A673 (cell line): Measurements from ENCODE around the gene MLC1.

Experiments
- CTCF ChIP-seq: fragments of 300-800, 200-600 bp; sonication (generic); conservative IDR thresholded peaks from 2 replicates; pipeline ENCODE4 v1.5.1; 2017; ENCODE audit warnings: low read depth, mild to moderate bottlenecking, antibody characterized with exemption, low read length, moderate library complexity, mixed read lengths
- EZH2 ChIP-seq: fragments of 200-600 bp; sonication (generic); IDR thresholded peaks from 2 replicates; pipeline ENCODE4 v1.6.1; 2017; ENCODE audit warnings: borderline replicate concordance, low read depth, mild to moderate bottlenecking, mixed read lengths, antibody characterized with exemption, low read length; ENCODE audit not compliant: poor library complexity, severe bottlenecking

DNA sequence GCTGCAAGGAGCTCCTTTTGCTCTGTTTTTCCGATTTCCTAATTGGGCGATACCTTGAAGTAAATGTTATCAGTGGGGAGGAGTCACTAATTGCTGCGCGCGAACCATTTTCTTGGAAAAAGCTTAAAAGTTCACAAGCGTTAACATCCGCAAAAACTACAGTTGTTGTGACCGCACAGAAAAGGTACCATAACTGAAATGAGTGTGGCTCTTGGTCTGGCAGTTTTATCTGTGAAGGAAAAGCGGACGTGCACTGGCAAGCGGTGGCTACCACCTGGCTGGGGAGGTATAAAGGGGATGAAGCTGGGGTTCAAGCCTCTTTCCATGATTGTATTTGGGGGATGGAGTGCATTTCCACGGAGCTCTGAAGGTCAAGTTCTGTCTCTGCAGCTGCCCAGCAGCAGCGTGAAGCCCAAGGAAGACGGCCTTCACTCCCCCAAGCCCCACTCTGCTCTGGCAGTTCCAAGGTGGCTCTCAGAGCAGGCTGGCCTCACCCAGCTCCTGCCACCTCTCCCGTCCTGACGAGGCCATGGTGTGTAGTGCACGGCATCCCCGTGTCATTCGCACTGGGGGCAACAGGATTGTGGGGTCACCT is 32.0 kb upstream of the MLC1 start:
- TF ChIP-seq CTCF (no peak), EZH2 (no peak)
